ENCODE data around the gene SCARF1.
"Not testable (repeated sequence)": the region's sequence is repeated elsewhere in the genome, so short reads cannot be mapped to it uniquely, and the experiment has no call there.

Gene SCARF1

DNA sequence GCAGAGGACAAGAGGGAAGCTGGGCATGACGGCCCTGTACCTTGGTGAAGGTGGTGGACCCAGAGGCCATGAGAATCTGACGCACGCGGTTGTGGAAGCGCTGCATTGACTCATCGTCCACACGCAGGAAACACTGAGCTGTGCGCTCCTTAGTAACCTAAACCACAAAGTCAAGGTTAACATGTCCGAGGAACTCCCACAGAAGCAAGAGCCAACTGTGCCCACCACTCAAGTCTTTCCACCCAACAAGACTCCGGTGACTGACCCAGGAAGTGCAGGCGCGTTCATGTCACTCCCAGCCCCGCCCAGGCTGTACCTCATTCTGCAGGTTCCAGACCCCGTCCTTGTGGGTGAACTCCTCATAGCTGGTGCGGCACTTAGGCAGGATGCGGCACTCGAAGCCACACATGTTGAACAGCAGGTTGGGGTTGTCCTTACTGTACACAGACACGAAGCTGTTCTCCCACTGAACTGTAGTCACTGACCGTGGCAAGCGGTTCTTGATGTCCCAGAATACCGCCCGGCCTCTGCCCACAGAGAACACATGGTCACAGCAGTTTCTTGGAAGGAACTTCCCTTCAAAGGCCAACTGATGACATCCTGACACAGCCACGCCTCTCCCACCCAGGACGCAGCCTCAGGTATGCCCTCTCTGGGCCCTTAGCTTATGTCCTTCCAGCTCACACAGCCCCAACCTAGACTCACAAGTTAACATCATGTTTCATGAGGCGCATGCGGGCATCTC, 27.7 kb upstream of the SCARF1 start:
- H3K4me3 ChIP-seq (ENCODE audit: insufficient read depth in 1 of 2, low read depth in 1 of 2, low read length in 2 of 2): no peak overlapping the region
- no peak overlapping the region for H2AFZ ChIP-seq (ENCODE audit: low read depth, low read length)
- peaks cover 34% of the 10 kb centered on the region for H3K79me1 ChIP-seq (replicated peaks; ENCODE audit: low read length, poor library complexity, severe bottlenecking)
- H2AK5ac ChIP-seq (ENCODE audit: low read length, severe bottlenecking): no peak overlapping the region
- DNase-seq: no peak
- H2BK15ac ChIP-seq (ENCODE audit: low read depth, poor library complexity, severe bottlenecking): no peak overlapping the region
- H3K36me3 ChIP-seq (ENCODE audit: control insufficient read depth in 1 of 2, insufficient read depth in 2 of 2, low read depth in 1 of 2, low read length in 2 of 2): peaks cover 80 to 83% of the 10 kb centered on the region in 2 experiments
- H3K9ac ChIP-seq (ENCODE audit: low read length): no peak overlapping the region
- no peak overlapping the region for H3K4ac ChIP-seq (ENCODE audit: low read depth in 1 of 2, low read length in 2 of 2)
- no peak overlapping the region for H3K23ac ChIP-seq (ENCODE audit: low read length in 2 of 2)
- no peak overlapping the region for H4K91ac ChIP-seq (ENCODE audit: low read length)
- no peak overlapping the region for H4K8ac ChIP-seq (ENCODE audit: low read length)
- no peak overlapping the region for H2BK5ac ChIP-seq (ENCODE audit: low read depth, low read length, poor library complexity, severe bottlenecking)
- H3K27me3 ChIP-seq (ENCODE audit: control insufficient read depth in 1 of 2, insufficient read depth in 1 of 2, low read length in 2 of 2): no peaks in the 10 kb centered on the region
- H3K9me3 ChIP-seq (ENCODE audit: control insufficient read depth, low read length): no peaks in the 10 kb centered on the region
- H3K27ac ChIP-seq (ENCODE audit: low read length, poor library complexity, severe bottlenecking): no peak overlapping the region
- H2BK12ac ChIP-seq (ENCODE audit: low read length in 2 of 2): no peak overlapping the region
- H2BK120ac ChIP-seq (ENCODE audit: low read depth, low read length): no peak overlapping the region
- no peak overlapping the region for H3K14ac ChIP-seq (ENCODE audit: low read length in 2 of 2)
- 96% methylated on average over 26 of the region's 26 CpGs for WGBS
- no peaks in the 10 kb centered on the region for H3K4me1 ChIP-seq (ENCODE audit: control insufficient read depth, insufficient read depth, low read depth, low read length)
- no peak overlapping the region for H3K18ac ChIP-seq (ENCODE audit: low read depth in 1 of 2, low read length in 2 of 2)
- H3K4me2 ChIP-seq (ENCODE audit: low read length, poor library complexity, severe bottlenecking): no peak overlapping the region

DNA sequence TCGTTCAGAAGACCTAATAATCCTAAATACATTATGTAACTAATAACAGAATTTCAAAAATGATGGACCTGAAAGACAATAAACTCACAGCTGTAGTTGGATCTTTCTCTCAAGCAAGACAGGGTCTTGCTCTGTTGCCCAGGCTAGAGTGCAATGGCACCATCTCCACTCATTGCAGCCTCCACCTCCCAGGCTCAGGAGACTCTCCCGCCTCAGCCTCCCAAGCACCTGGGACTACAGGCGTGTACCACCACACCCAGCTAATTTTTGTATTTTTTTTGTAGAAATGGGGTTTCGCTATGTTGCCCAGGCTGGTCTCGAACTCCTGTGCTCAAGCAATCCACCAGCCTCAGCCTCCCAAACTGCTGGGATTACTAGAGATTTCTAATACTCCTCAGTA, 18.4 kb upstream of the SCARF1 start:
- H3K9ac ChIP-seq (ENCODE audit: low read length); H2BK15ac ChIP-seq (ENCODE audit: low read depth, poor library complexity, severe bottlenecking); H3K27ac ChIP-seq (ENCODE audit: low read length, poor library complexity, severe bottlenecking); H3K4me1 ChIP-seq (ENCODE audit: control insufficient read depth, insufficient read depth, low read depth, low read length); H4K8ac ChIP-seq (ENCODE audit: low read length); H3K9me3 ChIP-seq (ENCODE audit: control insufficient read depth, low read length); DNase-seq; H3K4me3 ChIP-seq (ENCODE audit: insufficient read depth in 1 of 2, low read depth in 1 of 2, low read length in 2 of 2); H2AFZ ChIP-seq (ENCODE audit: low read depth, low read length); H3K4me2 ChIP-seq (ENCODE audit: low read length, poor library complexity, severe bottlenecking); H3K14ac ChIP-seq (ENCODE audit: low read length in 2 of 2); H3K27me3 ChIP-seq (ENCODE audit: control insufficient read depth in 1 of 2, insufficient read depth in 1 of 2, low read length in 2 of 2); H3K18ac ChIP-seq (ENCODE audit: low read depth in 1 of 2, low read length in 2 of 2); H2BK5ac ChIP-seq (ENCODE audit: low read depth, low read length, poor library complexity, severe bottlenecking); H3K23ac ChIP-seq (ENCODE audit: low read length in 2 of 2); H2BK12ac ChIP-seq (ENCODE audit: low read length in 2 of 2); H3K4ac ChIP-seq (ENCODE audit: low read depth in 1 of 2, low read length in 2 of 2); H2BK120ac ChIP-seq (ENCODE audit: low read depth, low read length); H4K91ac ChIP-seq (ENCODE audit: low read length); H2AK5ac ChIP-seq (ENCODE audit: low read length, severe bottlenecking): not testable (repeated sequence)
- WGBS: 100% methylated on average over 1 of the region's 5 CpGs
- peaks cover 41% of the 10 kb centered on the region for H3K79me1 ChIP-seq (replicated peaks; ENCODE audit: low read length, poor library complexity, severe bottlenecking)
- peaks cover 66 to 86% of the 10 kb centered on the region in 2 experiments for H3K36me3 ChIP-seq (ENCODE audit: control insufficient read depth in 1 of 2, insufficient read depth in 2 of 2, low read depth in 1 of 2, low read length in 2 of 2)

DNA sequence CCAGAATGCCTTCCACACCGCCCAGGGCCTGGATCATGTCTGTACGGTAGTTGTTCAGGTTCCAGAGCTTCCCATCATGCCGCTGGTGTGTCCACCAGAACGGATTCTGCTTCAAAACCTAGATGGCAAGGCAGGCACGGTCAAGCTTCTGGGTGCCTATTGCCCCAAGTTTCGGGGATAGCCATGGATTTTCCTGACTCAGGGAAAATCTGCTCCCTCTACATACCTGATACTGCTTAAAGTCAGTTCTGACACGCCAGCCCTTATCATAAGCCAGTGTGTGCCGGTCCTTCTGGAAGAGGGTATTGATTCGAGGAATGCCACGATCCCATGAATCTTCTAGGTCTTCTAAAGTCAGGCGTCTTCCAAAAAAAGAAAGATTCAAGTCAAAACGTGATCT, 15.5 kb upstream of the SCARF1 start:
- Histone ChIP-seq H3K4me3 (ENCODE audit: insufficient read depth in 1 of 2, low read depth in 1 of 2, low read length in 2 of 2) (no peak overlapping the region), H3K79me1 (replicated peaks; ENCODE audit: low read length, poor library complexity, severe bottlenecking) (peaks cover 36% of the 10 kb centered on the region), H2BK5ac (ENCODE audit: low read depth, low read length, poor library complexity, severe bottlenecking) (no peak overlapping the region), H2BK120ac (ENCODE audit: low read depth, low read length) (no peak overlapping the region), H3K14ac (ENCODE audit: low read length in 2 of 2) (no peak overlapping the region), H3K36me3 (ENCODE audit: control insufficient read depth in 1 of 2, insufficient read depth in 2 of 2, low read depth in 1 of 2, low read length in 2 of 2) (peaks cover 76 to 89% of the 10 kb centered on the region in 2 experiments), H2BK12ac (ENCODE audit: low read length in 2 of 2) (no peak overlapping the region), H3K9ac (ENCODE audit: low read length) (no peak overlapping the region), H2AFZ (ENCODE audit: low read depth, low read length) (no peak overlapping the region), H3K4me1 (ENCODE audit: control insufficient read depth, insufficient read depth, low read depth, low read length) (no peaks in the 10 kb centered on the region), H3K27me3 (ENCODE audit: control insufficient read depth in 1 of 2, insufficient read depth in 1 of 2, low read length in 2 of 2) (no peaks in the 10 kb centered on the region), H2BK15ac (ENCODE audit: low read depth, poor library complexity, severe bottlenecking) (no peak overlapping the region), H3K9me3 (ENCODE audit: control insufficient read depth, low read length) (no peaks in the 10 kb centered on the region), H3K18ac (ENCODE audit: low read depth in 1 of 2, low read length in 2 of 2) (no peak overlapping the region), H4K8ac (ENCODE audit: low read length) (no peak overlapping the region), H3K4me2 (ENCODE audit: low read length, poor library complexity, severe bottlenecking) (no peak overlapping the region), H4K91ac (ENCODE audit: low read length) (no peak overlapping the region), H3K27ac (ENCODE audit: low read length, poor library complexity, severe bottlenecking) (no peak overlapping the region), H3K23ac (ENCODE audit: low read length in 2 of 2) (no peak overlapping the region), H2AK5ac (ENCODE audit: low read length, severe bottlenecking) (no peak overlapping the region), H3K4ac (ENCODE audit: low read depth in 1 of 2, low read length in 2 of 2) (no peak overlapping the region)
- DNase-seq: no peak
- WGBS: 98% methylated on average over 12 of the region's 12 CpGs

DNA sequence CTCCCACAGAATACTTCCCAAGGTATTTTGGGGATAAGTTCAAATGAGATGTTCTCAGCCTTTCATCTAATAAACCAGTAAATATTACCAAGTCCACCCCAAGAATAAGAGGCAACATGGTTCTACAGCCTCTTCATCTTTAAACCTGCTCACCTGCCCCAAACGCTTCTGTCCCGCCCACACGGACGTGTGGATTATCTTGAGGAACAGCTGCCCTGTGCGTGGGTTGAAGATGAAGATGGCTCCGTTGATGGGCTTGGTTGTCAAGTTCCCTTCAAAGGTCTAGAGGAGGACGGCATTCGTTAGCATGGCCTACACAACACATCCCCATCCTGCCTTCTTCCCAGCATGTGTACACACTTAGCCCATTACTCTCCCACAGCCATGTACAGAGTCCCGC, 12.6 kb upstream of the SCARF1 start:
- Histone ChIP-seq H3K27me3 (ENCODE audit: control insufficient read depth in 1 of 2, insufficient read depth in 1 of 2, low read length in 2 of 2) (no peaks in the 10 kb centered on the region), H3K9me3 (ENCODE audit: control insufficient read depth, low read length) (no peaks in the 10 kb centered on the region), H2BK12ac (ENCODE audit: low read length in 2 of 2) (no peak overlapping the region), H2AK5ac (ENCODE audit: low read length, severe bottlenecking) (no peak overlapping the region), H2BK5ac (ENCODE audit: low read depth, low read length, poor library complexity, severe bottlenecking) (no peak overlapping the region), H3K18ac (ENCODE audit: low read depth in 1 of 2, low read length in 2 of 2) (no peak overlapping the region), H3K4me2 (ENCODE audit: low read length, poor library complexity, severe bottlenecking) (no peak overlapping the region), H2BK15ac (ENCODE audit: low read depth, poor library complexity, severe bottlenecking) (no peak overlapping the region), H3K36me3 (ENCODE audit: control insufficient read depth in 1 of 2, insufficient read depth in 2 of 2, low read depth in 1 of 2, low read length in 2 of 2) (peaks cover 82 to 92% of the 10 kb centered on the region in 2 experiments), H3K27ac (ENCODE audit: low read length, poor library complexity, severe bottlenecking) (no peak overlapping the region), H3K23ac (ENCODE audit: low read length in 2 of 2) (no peak overlapping the region), H4K91ac (ENCODE audit: low read length) (no peak overlapping the region), H3K79me1 (replicated peaks; ENCODE audit: low read length, poor library complexity, severe bottlenecking) (peaks cover 30% of the 10 kb centered on the region), H3K4ac (ENCODE audit: low read depth in 1 of 2, low read length in 2 of 2) (no peak overlapping the region), H2AFZ (ENCODE audit: low read depth, low read length) (no peak overlapping the region), H3K14ac (ENCODE audit: low read length in 2 of 2) (no peak overlapping the region), H3K9ac (ENCODE audit: low read length) (no peak overlapping the region), H4K8ac (ENCODE audit: low read length) (no peak overlapping the region), H3K4me3 (ENCODE audit: insufficient read depth in 1 of 2, low read depth in 1 of 2, low read length in 2 of 2) (no peak overlapping the region), H2BK120ac (ENCODE audit: low read depth, low read length) (no peak overlapping the region), H3K4me1 (ENCODE audit: control insufficient read depth, insufficient read depth, low read depth, low read length) (no peaks in the 10 kb centered on the region)
- no peak for DNase-seq
- WGBS: 99% methylated on average over 9 of the region's 9 CpGs

All from mesenchymal stem cell (in vitro differentiated cells and primary cell).